ENCODE measurements around the gene PHLDB2. TPM values are rescaled to one million over a fixed set of nuclear protein-coding genes. Genes with fewer than 3 reads are reported as not detected.

Gene PHLDB2
- total RNA-seq, 1 experiment from 2014 or later, result 102 TPM

DNA sequence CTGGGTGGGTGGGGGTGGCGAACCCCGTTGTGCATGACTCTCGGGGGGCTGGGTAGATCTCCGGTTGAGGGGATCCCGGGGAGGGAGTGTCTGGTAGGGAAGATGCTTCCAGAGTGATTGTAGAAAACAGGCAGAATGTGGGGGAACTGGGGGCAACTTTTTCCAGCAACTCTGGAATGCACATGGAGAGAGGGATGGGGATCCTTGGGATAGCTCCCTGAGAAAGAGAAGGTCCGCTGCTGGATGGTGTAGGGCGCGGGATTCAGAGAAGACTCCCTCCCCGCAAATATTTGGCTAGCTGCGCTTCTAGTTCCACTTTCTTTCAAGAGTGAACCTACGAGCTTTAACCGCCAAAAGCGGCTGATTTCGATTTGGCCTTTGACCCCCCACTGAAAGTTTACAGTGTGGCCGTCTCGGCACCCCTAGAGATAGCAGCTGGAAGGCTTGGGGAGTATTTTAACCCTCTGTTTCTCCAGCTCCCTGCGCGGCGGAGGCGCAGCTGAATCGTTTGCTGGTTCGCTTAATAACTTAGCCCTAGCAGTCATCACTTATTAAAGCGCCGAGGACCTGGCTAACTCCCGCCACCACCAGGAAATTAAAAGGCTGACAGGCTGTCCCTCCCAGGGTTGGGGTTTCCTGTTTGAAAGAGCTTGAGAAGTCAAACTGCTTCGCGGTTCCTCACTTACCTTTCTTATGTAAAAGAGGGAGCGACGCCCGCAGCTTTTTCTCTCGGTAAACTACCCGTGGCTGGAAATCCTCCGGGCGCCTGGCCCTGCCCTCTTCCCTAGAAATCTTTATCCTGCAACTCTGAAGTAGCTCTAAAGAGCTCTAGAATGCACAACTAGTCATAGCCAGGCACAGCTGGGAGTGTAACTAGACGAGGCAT, 1.2 kb downstream of the PHLDB2 start:
- H3K4me3 ChIP-seq, result peak overlapping the region; percentile 97
- DNase-seq, result peak; percentile 88 to 93
- no peaks in the 10 kb centered on the region for H3K27me3 ChIP-seq
- no peaks in the 10 kb centered on the region for H3K9me3 ChIP-seq (replicated peaks)
- H3K36me3 ChIP-seq, result peaks cover 6% of the 10 kb centered on the region; the same call in 1 of the 2 replicates
- H3K4me1 ChIP-seq, result peaks cover 35% of the 10 kb centered on the region
- H3K27ac ChIP-seq, result peak overlapping the region; percentile 100

DNA sequence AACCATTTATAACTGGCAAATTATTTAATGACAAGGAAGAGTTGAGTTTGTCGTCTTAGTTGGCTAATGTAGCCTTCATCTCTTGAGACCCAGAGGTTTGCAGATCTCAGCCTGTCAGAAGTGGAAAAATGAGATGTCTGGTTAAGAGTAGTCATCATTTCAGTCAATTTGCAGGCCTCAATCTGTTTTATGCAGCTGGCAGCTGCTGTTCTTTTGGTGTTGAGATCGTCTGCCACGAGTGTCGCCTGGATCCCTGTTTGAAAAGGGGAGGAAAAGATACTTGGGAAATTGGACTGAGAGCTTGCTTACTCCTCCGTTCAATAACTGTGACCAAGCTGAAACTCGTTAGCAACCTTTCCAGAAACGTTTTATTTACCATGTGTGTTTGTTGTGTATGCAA, 2.3 kb downstream of the PHLDB2 start:
- Histone ChIP-seq H3K27ac (peak overlapping the region; percentile 100), H3K4me1 (peaks cover 44% of the 10 kb centered on the region)
- DNase-seq, result peak; percentile 47 to 72

DNA sequence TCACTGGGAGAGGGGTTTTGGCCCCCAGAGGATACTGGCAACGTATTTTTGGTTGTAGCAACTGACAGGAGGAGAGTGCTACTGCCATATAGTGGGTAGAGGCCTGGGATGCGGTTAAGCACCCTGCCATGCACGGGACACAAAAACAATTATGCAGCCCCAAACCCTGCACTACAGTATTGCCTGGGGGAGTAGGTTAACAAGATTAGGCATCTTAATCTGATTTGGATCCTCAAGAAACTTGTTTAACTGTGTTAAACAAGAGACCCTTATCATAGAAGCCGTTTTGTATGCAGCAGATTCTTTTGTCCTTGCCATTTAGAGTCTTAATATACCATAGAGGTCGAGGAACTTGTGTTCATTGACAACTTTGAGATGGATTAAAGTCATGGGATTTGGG, 3.4 kb downstream of the PHLDB2 start:
- peaks cover 45% of the 10 kb centered on the region for H3K4me1 ChIP-seq
- peak overlapping the region; percentile 100 for H3K27ac ChIP-seq
- no peak for DNase-seq
- peak overlapping the region; percentile 97; the same call in 1 of the 2 replicates for H3K4me3 ChIP-seq
- no peaks in the 10 kb centered on the region for H3K27me3 ChIP-seq
- H3K36me3 ChIP-seq, result peaks cover 13% of the 10 kb centered on the region
- H3K9me3 ChIP-seq (replicated peaks), result no peaks in the 10 kb centered on the region

More for the DNA sequence above, 2.3 kb downstream of the PHLDB2 start:
- H3K4me3 ChIP-seq, result peak overlapping the region; percentile 97
- H3K9me3 ChIP-seq (replicated peaks), result no peaks in the 10 kb centered on the region
- no peaks in the 10 kb centered on the region for H3K27me3 ChIP-seq
- H3K36me3 ChIP-seq, result peaks cover 10% of the 10 kb centered on the region

DNA sequence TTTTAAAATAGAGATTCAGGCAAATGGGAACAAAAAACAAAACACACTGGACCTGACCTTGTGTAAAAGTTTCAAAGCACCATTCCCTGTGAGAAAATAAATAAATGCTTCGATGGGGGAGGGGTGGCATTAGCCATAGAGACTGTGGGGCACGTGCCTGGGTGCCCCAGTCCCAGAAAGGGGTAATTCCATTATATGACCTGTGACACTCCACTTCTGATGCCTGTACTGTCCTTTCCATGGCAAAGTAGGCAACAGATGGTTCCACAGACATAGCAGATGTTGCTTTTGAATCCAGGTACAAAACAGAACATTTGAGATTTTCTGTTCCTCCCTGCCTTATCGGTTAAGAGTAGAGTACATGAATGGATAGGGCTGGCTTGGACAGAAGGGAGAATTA, 3.9 kb downstream of the PHLDB2 start:
- DNase-seq, result no peak
- peaks cover 45% of the 10 kb centered on the region for H3K4me1 ChIP-seq
- H3K27ac ChIP-seq, result peak overlapping the region; percentile 100
- H3K36me3 ChIP-seq, result peaks cover 13% of the 10 kb centered on the region
- no peaks in the 10 kb centered on the region for H3K27me3 ChIP-seq
- H3K4me3 ChIP-seq, result no peak overlapping the region
- H3K9me3 ChIP-seq (replicated peaks), result no peaks in the 10 kb centered on the region

DNA sequence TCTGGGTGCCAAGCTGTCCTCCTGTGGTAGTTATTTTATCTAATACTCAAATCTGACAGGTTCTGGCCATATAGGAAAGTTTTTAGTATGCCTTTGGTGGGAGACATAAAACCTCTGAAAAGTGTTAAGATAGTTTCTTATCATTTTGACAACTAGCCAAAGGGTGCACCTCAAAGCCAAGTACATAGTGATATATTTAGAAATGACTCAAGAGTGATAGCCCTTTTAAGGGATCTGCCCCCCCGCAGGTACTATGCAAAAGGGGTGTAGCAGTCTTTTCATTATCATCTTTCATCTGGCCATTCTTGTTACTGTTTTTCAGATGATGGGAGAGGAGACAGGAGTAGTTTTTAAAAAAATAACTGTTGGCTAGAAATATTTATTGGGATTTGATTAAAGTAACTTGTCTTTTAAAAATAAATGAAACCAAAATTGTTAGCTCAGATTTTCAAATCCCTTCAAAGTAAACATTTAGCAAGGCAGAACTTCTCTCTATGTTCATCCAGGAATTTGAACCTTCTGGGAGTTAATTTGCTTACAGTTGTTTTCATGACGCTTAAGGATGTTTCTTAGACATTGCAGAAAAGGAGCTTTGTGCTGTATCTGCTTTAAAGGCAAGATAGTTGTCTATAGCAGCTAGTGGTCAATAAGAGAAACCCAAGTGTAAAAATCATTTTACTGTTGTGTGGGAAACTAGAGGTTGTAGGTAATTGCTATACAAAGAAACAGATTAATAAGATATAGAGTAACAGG, 5.1 kb downstream of the PHLDB2 start:
- H3K9me3 ChIP-seq (replicated peaks), result no peaks in the 10 kb centered on the region
- no peaks in the 10 kb centered on the region for H3K27me3 ChIP-seq
- H3K4me1 ChIP-seq, result peaks cover 51% of the 10 kb centered on the region
- H3K27ac ChIP-seq, result peak overlapping the region; percentile 100
- DNase-seq, result peak; percentile 22 to 26
- peaks cover 20% of the 10 kb centered on the region for H3K36me3 ChIP-seq
- H3K4me3 ChIP-seq, result no peak overlapping the region; the same call in 1 of the 2 replicates

DNA sequence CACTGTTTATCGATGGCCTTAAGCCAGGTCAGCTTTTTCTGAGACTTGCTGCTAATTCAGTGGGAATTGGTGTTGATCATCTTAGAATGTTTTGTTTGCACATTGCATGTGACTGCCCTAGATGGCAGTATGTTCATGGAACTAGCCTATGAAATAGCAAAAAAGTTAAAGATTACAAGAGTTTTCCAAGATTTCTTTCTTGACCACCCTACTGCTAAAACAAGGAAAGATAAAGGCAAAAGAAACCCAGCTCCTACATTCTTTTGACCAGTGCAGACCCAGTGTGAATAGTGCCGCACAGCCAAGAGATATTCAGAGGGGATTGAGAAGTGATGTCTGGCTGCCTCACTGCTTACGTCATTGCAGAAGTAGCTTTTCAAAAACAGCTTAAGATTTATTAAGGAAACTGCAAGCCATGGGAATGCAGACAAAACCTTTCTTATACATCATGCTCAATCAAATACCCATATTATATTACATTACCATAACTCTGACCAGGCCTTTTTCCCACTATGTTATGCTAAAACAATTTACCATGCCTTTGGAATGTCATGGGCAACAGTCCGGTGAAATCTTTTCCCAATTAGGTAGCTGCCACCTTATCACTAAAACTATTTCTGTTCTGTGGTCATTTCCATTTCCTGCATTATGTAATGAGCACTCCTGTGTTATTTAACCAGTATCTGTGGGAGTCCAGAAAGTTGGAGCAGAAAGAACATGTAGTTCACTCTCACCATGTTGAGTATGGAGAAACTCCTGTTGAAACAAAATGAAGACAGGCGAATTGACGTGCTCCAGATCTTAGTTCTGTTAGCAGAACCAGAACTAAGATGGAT, 6.0 kb downstream of the PHLDB2 start:
- Histone ChIP-seq H3K4me3 (no peak overlapping the region; the same call in 1 of the 2 replicates), H3K4me1 (peaks cover 58% of the 10 kb centered on the region), H3K9me3 (replicated peaks) (no peaks in the 10 kb centered on the region), H3K36me3 (peaks cover 27% of the 10 kb centered on the region), H3K27ac (peak overlapping the region; percentile 100), H3K27me3 (no peaks in the 10 kb centered on the region)
- peak; percentile 64 to 67 for DNase-seq

DNA sequence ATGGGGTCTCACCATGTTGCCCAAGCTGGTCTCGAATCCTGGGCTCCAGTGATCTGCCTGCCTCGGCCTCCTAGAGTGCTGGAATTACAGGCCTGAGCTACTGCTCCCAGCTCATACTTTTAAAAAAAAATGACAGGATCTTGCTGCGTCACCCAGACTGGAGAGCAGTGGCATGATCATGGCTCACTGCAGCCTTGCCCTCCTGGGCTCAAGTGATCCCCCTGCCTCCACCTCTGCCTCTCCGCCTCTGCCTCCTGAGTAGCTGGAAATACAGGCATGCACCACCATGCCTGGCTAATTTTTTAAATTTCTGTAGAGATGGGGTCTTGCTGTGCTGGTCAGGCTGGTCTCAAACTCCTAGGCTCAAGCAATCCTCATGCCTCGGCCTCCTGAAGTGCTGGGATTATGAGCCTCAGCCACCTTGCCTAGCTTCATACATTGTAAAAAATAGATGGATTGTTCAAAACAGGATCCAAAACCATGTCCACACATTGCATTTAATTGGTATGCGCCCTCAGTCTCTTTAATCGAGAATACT, 8.9 kb downstream of the PHLDB2 start:
- H3K36me3 ChIP-seq, result peaks cover 39% of the 10 kb centered on the region
- no peaks in the 10 kb centered on the region for H3K27me3 ChIP-seq
- no peak overlapping the region for H3K4me3 ChIP-seq
- no peak for DNase-seq
- H3K9me3 ChIP-seq (replicated peaks), result no peaks in the 10 kb centered on the region
- no peak overlapping the region for H3K27ac ChIP-seq
- H3K4me1 ChIP-seq, result peaks cover 49% of the 10 kb centered on the region

DNA sequence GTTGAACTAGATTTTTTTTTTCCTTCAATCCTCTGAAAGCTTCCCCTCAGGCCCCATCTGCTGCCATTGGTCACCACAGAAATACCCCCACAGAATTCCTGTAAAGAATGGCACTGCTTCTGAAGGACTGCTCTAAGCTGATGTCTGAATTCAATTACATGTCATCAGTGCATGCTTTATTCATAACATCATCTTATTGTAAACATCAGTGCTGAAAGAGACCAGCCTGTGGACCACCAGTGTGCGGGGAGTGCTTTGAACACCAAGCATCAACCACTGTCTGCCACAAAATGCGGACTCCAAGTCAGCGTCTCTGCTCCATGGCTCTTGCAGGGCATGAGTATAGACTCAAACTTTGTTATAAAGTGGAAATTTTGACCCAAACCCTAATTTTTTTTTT, 11.6 kb downstream of the PHLDB2 start:
- Histone ChIP-seq H3K4me1 (peaks cover 30% of the 10 kb centered on the region), H3K9me3 (replicated peaks) (no peaks in the 10 kb centered on the region), H3K36me3 (peaks cover 55% of the 10 kb centered on the region), H3K4me3 (no peak overlapping the region), H3K27ac (no peak overlapping the region; the same call in 1 of the 2 replicates), H3K27me3 (no peaks in the 10 kb centered on the region)
- DNase-seq, result peak in 1 of 2 experiments; percentile 20

DNA sequence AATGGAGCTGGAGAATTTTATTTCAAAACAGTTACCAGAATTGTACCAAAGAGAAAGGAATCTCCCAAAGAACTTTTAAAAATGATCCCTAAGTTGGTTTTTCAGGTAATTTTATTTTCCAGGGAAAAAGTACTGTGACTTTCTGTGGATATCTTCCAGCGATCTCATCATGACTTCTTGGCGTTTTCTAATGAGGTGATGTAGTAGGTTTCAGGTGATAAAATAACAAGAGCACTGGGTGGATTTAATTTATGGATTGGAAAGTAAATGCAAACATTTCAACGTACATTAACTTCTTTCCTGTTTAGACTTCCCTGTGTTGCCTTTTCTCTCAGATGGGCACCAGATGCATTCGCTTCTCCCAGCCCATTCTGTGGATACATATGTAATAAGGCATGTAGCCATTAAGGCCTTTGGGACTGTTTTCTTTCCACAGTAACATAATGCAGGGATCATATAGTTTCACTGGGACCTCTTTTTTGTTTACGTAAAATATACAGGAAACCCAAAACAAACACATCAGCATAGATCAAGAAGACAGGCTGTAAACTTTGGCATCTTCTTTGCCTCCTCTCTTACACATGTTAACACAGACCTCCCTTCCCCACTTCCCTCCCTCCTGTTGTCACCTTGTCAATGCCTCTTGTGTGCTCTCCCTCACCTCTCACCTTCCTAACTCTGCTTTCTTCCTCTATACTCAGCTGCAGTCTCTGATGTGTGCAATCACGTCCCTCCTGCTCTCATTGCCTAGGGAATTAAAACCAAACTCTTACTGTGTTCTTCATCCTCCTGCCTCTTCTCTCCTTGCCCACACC, 13.0 kb downstream of the PHLDB2 start:
- H3K4me1 ChIP-seq, result peaks cover 24% of the 10 kb centered on the region
- H3K4me3 ChIP-seq, result no peak overlapping the region
- no peaks in the 10 kb centered on the region for H3K9me3 ChIP-seq (replicated peaks)
- H3K27me3 ChIP-seq, result no peaks in the 10 kb centered on the region
- peaks cover 59% of the 10 kb centered on the region for H3K36me3 ChIP-seq
- no peak for DNase-seq
- H3K27ac ChIP-seq, result no peak overlapping the region

DNA sequence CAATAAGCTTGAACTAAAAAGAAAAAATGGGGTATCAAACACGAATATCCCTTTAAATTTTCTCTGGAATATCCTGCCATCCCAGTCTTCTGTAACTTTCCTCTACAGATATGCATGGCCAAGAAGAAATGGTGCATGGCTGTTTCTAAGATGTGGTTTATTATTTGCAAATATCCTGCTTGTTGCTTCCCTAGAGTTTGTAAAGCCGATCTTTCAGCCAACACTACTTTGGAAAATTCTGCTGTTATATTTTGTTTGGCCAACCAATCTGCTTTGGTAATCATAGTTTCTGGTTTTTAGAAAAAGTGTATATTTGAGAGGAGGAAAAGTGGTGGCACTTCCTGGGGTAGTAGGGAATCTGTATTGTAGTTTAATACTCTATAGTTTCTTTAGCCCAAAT, 13.9 kb downstream of the PHLDB2 start:
- Histone ChIP-seq H3K4me1 (peaks cover 24% of the 10 kb centered on the region), H3K4me3 (no peak overlapping the region), H3K36me3 (peaks cover 63% of the 10 kb centered on the region), H3K27ac (no peak overlapping the region), H3K27me3 (no peaks in the 10 kb centered on the region), H3K9me3 (replicated peaks) (no peaks in the 10 kb centered on the region)
- DNase-seq, result no peak

DNA sequence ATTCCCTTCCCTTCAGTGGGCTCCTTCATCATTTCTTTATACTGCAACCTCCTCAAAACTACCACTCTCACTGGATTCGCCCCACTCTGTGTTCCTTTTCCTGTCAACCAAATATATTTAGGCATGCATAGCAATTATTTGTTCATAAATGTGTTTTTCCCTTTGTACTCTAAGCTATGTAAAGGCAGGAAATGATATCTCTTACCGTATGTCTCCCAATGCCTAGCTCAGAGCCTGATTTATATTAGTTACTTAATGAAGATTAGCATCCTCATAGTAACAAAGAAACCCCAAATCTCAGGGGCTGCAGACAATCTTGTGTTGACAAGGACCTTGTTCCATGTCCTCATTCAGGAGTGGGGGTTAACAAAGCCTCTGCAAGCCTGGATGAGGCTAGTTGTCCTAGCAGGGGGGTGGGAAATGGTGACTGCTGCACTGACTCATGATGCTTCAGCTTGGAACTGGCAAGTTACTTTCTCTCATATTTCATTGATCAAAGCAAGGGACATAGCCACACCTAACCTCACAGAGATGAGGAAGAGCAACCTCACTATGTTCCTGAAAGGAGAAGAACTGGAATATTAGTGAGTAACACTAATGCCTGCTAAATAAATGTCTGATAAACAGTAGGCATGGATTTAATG, 15.2 kb downstream of the PHLDB2 start:
- H3K27ac ChIP-seq, result no peak overlapping the region
- peaks cover 59% of the 10 kb centered on the region for H3K36me3 ChIP-seq
- H3K27me3 ChIP-seq, result no peaks in the 10 kb centered on the region
- peaks cover 17% of the 10 kb centered on the region for H3K4me1 ChIP-seq
- no peak overlapping the region for H3K4me3 ChIP-seq
- H3K9me3 ChIP-seq (replicated peaks), result peaks cover 3% of the 10 kb centered on the region; the same call in 1 of the 2 replicates
- DNase-seq, result no peak

DNA sequence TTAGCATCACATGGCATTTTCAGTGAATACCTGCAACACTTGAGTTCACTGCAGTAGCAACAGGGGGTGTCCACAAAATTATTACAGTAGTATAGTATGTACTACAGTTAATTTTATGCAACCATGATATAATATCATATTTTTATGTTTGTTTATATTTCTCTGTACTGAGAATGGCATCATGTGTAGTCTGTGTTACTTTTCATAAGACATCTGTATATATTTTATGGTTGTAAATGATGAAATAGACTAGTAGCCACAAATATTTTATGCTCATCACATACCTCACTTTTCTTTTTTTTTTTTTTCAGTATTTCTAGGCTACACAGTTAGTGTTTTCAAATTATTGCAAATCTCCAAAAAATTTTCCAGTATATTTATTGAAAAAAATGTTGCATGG, 22.4 kb downstream of the PHLDB2 start:
- H3K27ac ChIP-seq, result no peak overlapping the region
- no peak overlapping the region for H3K4me3 ChIP-seq
- H3K4me1 ChIP-seq, result no peaks in the 10 kb centered on the region
- DNase-seq, result no peak
- H3K27me3 ChIP-seq, result no peaks in the 10 kb centered on the region
- H3K9me3 ChIP-seq (replicated peaks), result peaks cover 9% of the 10 kb centered on the region
- peaks cover 53% of the 10 kb centered on the region for H3K36me3 ChIP-seq

DNA sequence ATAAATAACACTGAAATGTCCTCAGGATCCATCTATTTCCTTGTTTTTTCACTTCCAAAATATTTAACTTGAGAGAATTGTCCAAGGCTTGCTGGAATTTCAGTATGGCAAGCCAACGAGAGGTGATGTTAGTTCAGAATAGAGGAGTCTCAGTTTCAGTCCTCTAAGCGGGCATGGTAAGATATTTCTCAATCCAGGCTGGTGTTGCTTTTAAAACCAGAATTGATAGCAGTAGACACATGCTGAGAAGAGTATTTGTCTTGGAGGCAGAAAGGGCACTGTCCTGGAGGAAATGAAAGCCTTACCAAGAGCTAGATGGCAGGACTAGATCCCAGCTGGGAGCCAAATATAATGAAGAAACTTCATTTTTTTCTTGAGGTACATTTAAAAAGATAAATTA, 23.1 kb downstream of the PHLDB2 start:
- H3K27me3 ChIP-seq, result no peaks in the 10 kb centered on the region
- no peaks in the 10 kb centered on the region for H3K4me1 ChIP-seq
- no peak overlapping the region for H3K4me3 ChIP-seq
- DNase-seq, result no peak
- H3K27ac ChIP-seq, result no peak overlapping the region
- H3K36me3 ChIP-seq, result peaks cover 58% of the 10 kb centered on the region
- H3K9me3 ChIP-seq (replicated peaks), result peaks cover 9% of the 10 kb centered on the region

Data from SJCRH30 (cell line).